NCI-H2171 treated with DMSO at 0.1 percent for 48 hours (cell line): ENCODE results near the gene MRPS25.
"Not testable (repeated sequence)": the region's sequence is repeated elsewhere in the genome, so short reads cannot be mapped to it uniquely, and the experiment has no call there.

Experiments used
- DNase-seq: peaks from one replicate; lab custom pipeline; 2025; lab: John Stamatoyannopoulos, UW

The MRPS25 gene

GRCh38 chr3:15043408-15044171 is 21.5 kb downstream of the MRPS25 start:
- DNase-seq: no peak

- DNase-seq: no peak
Measured at GRCh38 chr3:15042936-15043335, 22.2 kb downstream of the MRPS25 start.

GRCh38 chr3:15041950-15042349 is 23.2 kb downstream of the MRPS25 start:
- DNase-seq: no peak

GRCh38 chr3:15040844-15041243 is 24.3 kb downstream of the MRPS25 start:
- no peak for DNase-seq

GRCh38 chr3:15038306-15038705 is 26.8 kb downstream of the MRPS25 start:
- DNase-seq: no peak

- DNase-seq: no peak
Measured at GRCh38 chr3:15033103-15033502, 32.0 kb downstream of the MRPS25 start.

GRCh38 chr3:15032650-15033049 is 32.5 kb downstream of the MRPS25 start:
- DNase-seq: no peak

GRCh38 chr3:15029625-15030024 is 35.5 kb downstream of the MRPS25 start:
- DNase-seq: no peak

GRCh38 chr3:15023719-15024118 is 41.4 kb downstream of the MRPS25 start:
- DNase-seq: no peak

GRCh38 chr3:15023249-15023648 is 41.9 kb downstream of the MRPS25 start:
- no peak for DNase-seq

- no peak for DNase-seq
Measured at GRCh38 chr3:15017191-15017590, 47.9 kb downstream of the MRPS25 start.

- no peak for DNase-seq
Measured at GRCh38 chr3:15015456-15015855, 49.7 kb downstream of the MRPS25 start.

GRCh38 chr3:15014606-15015328 is 50.3 kb downstream of the MRPS25 start:
- no peak for DNase-seq

- DNase-seq: no peak
Measured at GRCh38 chr3:15011174-15011573, 53.9 kb downstream of the MRPS25 start.

- DNase-seq: no peak
Measured at GRCh38 chr3:15010664-15011063, 54.5 kb downstream of the MRPS25 start.

GRCh38 chr3:15009167-15009566 is 55.9 kb downstream of the MRPS25 start:
- DNase-seq: no peak

GRCh38 chr3:15007681-15008141 is 57.4 kb downstream of the MRPS25 start:
- DNase-seq: no peak

- DNase-seq: not testable (repeated sequence)
Measured at GRCh38 chr3:14999182-14999581, 65.9 kb downstream of the MRPS25 start.
